T-helper 17 cell (primary cell): ENCODE results near the gene MCFD2. TPM values are rescaled to one million over a fixed set of nuclear protein-coding genes. Genes with fewer than 3 reads are reported as not detected.
A peak's percentile ranks its signal among the peaks of the same experiment; 100 is the strongest.
"Not testable (repeated sequence)": the region's sequence is repeated elsewhere in the genome, so short reads cannot be mapped to it uniquely, and the experiment has no call there.

Experiments used
- ATAC-seq: fragments of 150-1000 bp; cut with Tn5 transposase; 2 replicates; pipeline ENCODE4 v1.10.0; 2021; ENCODE audit warnings: mild to moderate bottlenecking, moderate library complexity
- DNase-seq, 3 donors: peaks; one replicate each; pipeline versions ENCODE4 v3.0.0 to v3.0.0-alpha.2; 2020 to 2021
- H3K9me3 ChIP-seq: one replicate; pipeline ENCODE4 v1.7.0; 2013; ENCODE audit warnings: low read length, mild to moderate bottlenecking; ENCODE audit not compliant: control insufficient read depth, poor library complexity, severe bottlenecking
- H3K27ac Mint-ChIP-seq: one replicate; pipeline ENCODE4 v1.8.0; 2022; ENCODE audit warnings: mild to moderate bottlenecking, moderate library complexity, mixed read lengths
- H3K27me3 Mint-ChIP-seq: one replicate; pipeline ENCODE4 v1.8.0; 2022; ENCODE audit warnings: mixed read lengths
- H3K36me3 Mint-ChIP-seq: one replicate; pipeline ENCODE4 v1.8.0; 2022; ENCODE audit warnings: low read depth, mixed read lengths
- H3K4me1 Mint-ChIP-seq: one replicate; pipeline ENCODE4 v1.8.0; 2022; ENCODE audit warnings: mild to moderate bottlenecking, mixed read lengths
- H3K4me3 Mint-ChIP-seq: one replicate; pipeline ENCODE4 v1.8.0; 2022; ENCODE audit warnings: mild to moderate bottlenecking, moderate library complexity, mixed read lengths
- total RNA-seq, 4 donors: library from RNA in 2 of 4; stranded (reverse) in 2 of 4; gene quantifications; one replicate each; pipeline ENCODE4 v1.2.3 and lab custom pipeline; 2022 to 2026

The MCFD2 gene
- total RNA-seq, 2 donors from 2014 or later, result 29.0 to 41.9 TPM

- H3K9me3 ChIP-seq, result no peaks in the 10 kb centered on the region
- ATAC-seq, result no peak
Observed at GRCh38 chr2:46909150-46909549, 6.5 kb downstream of the MCFD2 start.

GRCh38 chr2:46904908-46905678, 10.5 kb downstream of the MCFD2 start:
- not testable (repeated sequence) for DNase-seq, ATAC-seq, H3K9me3 ChIP-seq, H3K27me3 Mint-ChIP-seq, H3K4me3 Mint-ChIP-seq, H3K27ac Mint-ChIP-seq
- Mint-ChIP-seq H3K4me1 (peaks cover 14% of the 10 kb centered on the region), H3K36me3 (peaks cover 14% of the 10 kb centered on the region)

More at GRCh38 chr2:46909150-46909549, 6.5 kb downstream of the MCFD2 start:
- Mint-ChIP-seq H3K4me1 (peaks cover 21% of the 10 kb centered on the region), H3K27me3 (no peaks in the 10 kb centered on the region), H3K4me3 (no peak overlapping the region), H3K27ac (peak overlapping the region; percentile 92), H3K36me3 (peaks cover 14% of the 10 kb centered on the region)
- DNase-seq, result no peak

- not testable (repeated sequence) for DNase-seq, ATAC-seq, H3K27me3 Mint-ChIP-seq, H3K36me3 Mint-ChIP-seq, H3K27ac Mint-ChIP-seq, H3K4me1 Mint-ChIP-seq, H3K4me3 Mint-ChIP-seq, H3K9me3 ChIP-seq
Observed at GRCh38 chr2:46902980-46903379, 12.6 kb downstream of the MCFD2 start.

GRCh38 chr2:46902465-46902864, 13.1 kb downstream of the MCFD2 start:
- Mint-ChIP-seq H3K36me3 (peaks cover 5% of the 10 kb centered on the region), H3K27me3 (no peaks in the 10 kb centered on the region), H3K4me3 (no peak overlapping the region), H3K27ac (no peak overlapping the region), H3K4me1 (peaks cover 6% of the 10 kb centered on the region)
- DNase-seq, result no peak
- no peak for ATAC-seq
- H3K9me3 ChIP-seq, result no peaks in the 10 kb centered on the region

- DNase-seq, result no peak
- no peak overlapping the region for H3K4me3 Mint-ChIP-seq
- peaks cover 5% of the 10 kb centered on the region for H3K36me3 Mint-ChIP-seq
- no peak overlapping the region for H3K27ac Mint-ChIP-seq
- H3K27me3 Mint-ChIP-seq, result no peaks in the 10 kb centered on the region
- no peaks in the 10 kb centered on the region for H3K9me3 ChIP-seq
- ATAC-seq, result no peak
- H3K4me1 Mint-ChIP-seq, result peaks cover 6% of the 10 kb centered on the region
Observed at GRCh38 chr2:46901611-46902010, 14.0 kb downstream of the MCFD2 start.

- peaks cover 6% of the 10 kb centered on the region for H3K4me1 Mint-ChIP-seq
Observed at GRCh38 chr2:46900381-46900780, 15.2 kb downstream of the MCFD2 start.

GRCh38 chr2:46899053-46899452, 16.6 kb downstream of the MCFD2 start:
- Mint-ChIP-seq H3K27me3 (no peaks in the 10 kb centered on the region), H3K27ac (no peak overlapping the region), H3K4me1 (peaks cover 6% of the 10 kb centered on the region), H3K4me3 (no peak overlapping the region), H3K36me3 (no peaks in the 10 kb centered on the region)
- ATAC-seq (no peak), DNase-seq (no peak)
- H3K9me3 ChIP-seq, result no peaks in the 10 kb centered on the region

More at GRCh38 chr2:46900381-46900780, 15.2 kb downstream of the MCFD2 start:
- H3K4me3 Mint-ChIP-seq, result no peak overlapping the region
- H3K36me3 Mint-ChIP-seq, result peaks cover 2% of the 10 kb centered on the region
- no peaks in the 10 kb centered on the region for H3K9me3 ChIP-seq
- DNase-seq (no peak), ATAC-seq (no peak)
- H3K27me3 Mint-ChIP-seq, result no peaks in the 10 kb centered on the region
- H3K27ac Mint-ChIP-seq, result no peak overlapping the region

GRCh38 chr2:46898024-46898423, 17.6 kb downstream of the MCFD2 start:
- peak overlapping the region; percentile 14 for H3K27ac Mint-ChIP-seq

GRCh38 chr2:46893269-46893939, 22.2 kb downstream of the MCFD2 start:
- peaks cover 6% of the 10 kb centered on the region for H3K4me1 Mint-ChIP-seq
- no peak overlapping the region for H3K4me3 Mint-ChIP-seq
- DNase-seq, result no peak
- ATAC-seq, result no peak
- no peaks in the 10 kb centered on the region for H3K36me3 Mint-ChIP-seq
- no peak overlapping the region for H3K27ac Mint-ChIP-seq
- H3K27me3 Mint-ChIP-seq, result peaks cover 8% of the 10 kb centered on the region
- H3K9me3 ChIP-seq, result no peaks in the 10 kb centered on the region

More at GRCh38 chr2:46898024-46898423, 17.6 kb downstream of the MCFD2 start:
- peaks cover 7% of the 10 kb centered on the region for H3K4me1 Mint-ChIP-seq
- no peak for DNase-seq
- H3K9me3 ChIP-seq, result no peaks in the 10 kb centered on the region
- no peaks in the 10 kb centered on the region for H3K27me3 Mint-ChIP-seq
- ATAC-seq, result no peak
- H3K4me3 Mint-ChIP-seq, result peak overlapping the region; percentile 63
- H3K36me3 Mint-ChIP-seq, result no peaks in the 10 kb centered on the region

GRCh38 chr2:46891956-46892553, 23.6 kb downstream of the MCFD2 start:
- no peaks in the 10 kb centered on the region for H3K36me3 Mint-ChIP-seq
- ATAC-seq, result no peak
- no peak overlapping the region for H3K27ac Mint-ChIP-seq
- peaks cover 8% of the 10 kb centered on the region for H3K27me3 Mint-ChIP-seq
- no peak overlapping the region for H3K4me3 Mint-ChIP-seq
- peaks cover 6% of the 10 kb centered on the region for H3K4me1 Mint-ChIP-seq
- no peak for DNase-seq
- no peaks in the 10 kb centered on the region for H3K9me3 ChIP-seq

GRCh38 chr2:46888421-46888952, 27.1 kb downstream of the MCFD2 start:
- Mint-ChIP-seq H3K4me3 (no peak overlapping the region), H3K36me3 (no peaks in the 10 kb centered on the region), H3K27me3 (peaks cover 36% of the 10 kb centered on the region), H3K4me1 (peaks cover 6% of the 10 kb centered on the region), H3K27ac (no peak overlapping the region)
- DNase-seq (no peak), ATAC-seq (no peak)
- no peaks in the 10 kb centered on the region for H3K9me3 ChIP-seq

GRCh38 chr2:46887028-46887885, 28.3 kb downstream of the MCFD2 start:
- Mint-ChIP-seq H3K27me3 (peaks cover 42% of the 10 kb centered on the region), H3K27ac (no peak overlapping the region), H3K4me3 (no peak overlapping the region), H3K36me3 (no peaks in the 10 kb centered on the region), H3K4me1 (peaks cover 3% of the 10 kb centered on the region)
- DNase-seq, result no peak
- ATAC-seq, result no peak
- no peaks in the 10 kb centered on the region for H3K9me3 ChIP-seq
